Measurements from ENCODE around the gene GRB7.
"Not testable (repeated sequence)": the region's sequence is repeated elsewhere in the genome, so short reads cannot be mapped to it uniquely, and the experiment has no call there.

Gene GRB7

DNA sequence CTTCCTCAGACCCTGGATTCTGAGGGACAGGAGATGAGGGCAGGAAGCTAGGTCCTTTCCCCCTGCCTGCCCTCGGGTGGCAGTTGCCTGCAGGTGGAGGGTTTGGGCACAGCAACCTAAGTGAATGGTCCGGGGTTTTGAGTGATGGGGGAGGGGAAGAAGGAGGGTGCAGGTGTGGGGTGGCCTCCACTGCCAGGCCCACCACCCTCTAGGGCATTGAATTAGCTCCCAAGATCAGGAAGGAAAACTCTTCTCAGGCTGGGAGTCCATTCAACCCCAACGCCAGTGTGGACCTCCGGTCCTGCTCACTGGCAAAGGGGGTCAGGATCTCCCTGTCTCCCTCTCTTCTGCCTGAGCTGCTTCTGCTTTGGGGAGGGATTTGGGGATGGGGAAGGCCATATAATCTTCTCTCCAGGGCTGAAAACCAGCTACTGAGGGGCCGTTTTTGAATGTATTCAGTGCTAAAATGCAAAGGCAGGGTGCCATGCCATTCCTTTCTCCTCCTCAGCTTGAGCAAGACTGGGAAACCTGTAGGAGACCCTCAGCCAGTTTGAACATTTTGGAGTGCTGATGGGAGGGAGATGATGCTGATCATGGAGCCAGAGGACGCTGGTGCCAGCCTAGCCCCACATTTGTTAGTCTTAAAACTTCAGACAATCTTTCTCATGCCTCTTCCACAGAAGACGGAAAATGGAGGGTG lies 18.8 kb downstream of the GRB7 start:
- TF ChIP-seq, protein P1, sequence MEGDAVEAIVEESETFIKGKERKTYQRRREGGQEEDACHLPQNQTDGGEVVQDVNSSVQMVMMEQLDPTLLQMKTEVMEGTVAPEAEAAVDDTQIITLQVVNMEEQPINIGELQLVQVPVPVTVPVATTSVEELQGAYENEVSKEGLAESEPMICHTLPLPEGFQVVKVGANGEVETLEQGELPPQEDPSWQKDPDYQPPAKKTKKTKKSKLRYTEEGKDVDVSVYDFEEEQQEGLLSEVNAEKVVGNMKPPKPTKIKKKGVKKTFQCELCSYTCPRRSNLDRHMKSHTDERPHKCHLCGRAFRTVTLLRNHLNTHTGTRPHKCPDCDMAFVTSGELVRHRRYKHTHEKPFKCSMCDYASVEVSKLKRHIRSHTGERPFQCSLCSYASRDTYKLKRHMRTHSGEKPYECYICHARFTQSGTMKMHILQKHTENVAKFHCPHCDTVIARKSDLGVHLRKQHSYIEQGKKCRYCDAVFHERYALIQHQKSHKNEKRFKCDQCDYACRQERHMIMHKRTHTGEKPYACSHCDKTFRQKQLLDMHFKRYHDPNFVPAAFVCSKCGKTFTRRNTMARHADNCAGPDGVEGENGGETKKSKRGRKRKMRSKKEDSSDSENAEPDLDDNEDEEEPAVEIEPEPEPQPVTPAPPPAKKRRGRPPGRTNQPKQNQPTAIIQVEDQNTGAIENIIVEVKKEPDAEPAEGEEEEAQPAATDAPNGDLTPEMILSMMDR (conservative IDR thresholded peaks at IDR 0.05): no peak
- H3K27ac ChIP-seq: no peak overlapping the region

DNA sequence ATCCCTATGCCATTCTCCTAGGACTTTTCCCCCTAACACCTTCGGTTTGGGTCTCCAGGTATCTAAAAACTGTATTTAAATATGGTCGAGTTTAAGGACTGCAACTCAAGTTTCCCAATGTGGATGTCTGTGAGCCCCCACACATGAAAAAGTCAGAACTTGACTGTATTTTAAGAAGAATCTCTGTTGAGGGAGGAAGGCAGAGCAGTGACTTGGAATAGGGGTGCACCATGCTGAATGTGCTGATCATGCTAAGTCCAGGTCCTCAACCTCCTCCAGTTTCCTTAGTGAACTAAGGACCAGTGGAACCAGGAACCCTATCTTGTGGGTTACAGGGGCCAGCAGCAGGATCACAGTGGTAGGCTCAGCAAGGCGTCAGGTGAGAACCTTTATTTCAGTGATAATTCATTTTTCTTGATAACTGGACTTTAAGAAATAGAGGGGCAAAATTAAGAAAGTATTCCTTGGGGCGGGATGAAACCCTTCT lies 19.5 kb downstream of the GRB7 start:
- H3K27ac ChIP-seq: no peak overlapping the region
- TF ChIP-seq, protein P1 (conservative IDR thresholded peaks at IDR 0.05): no peak

DNA sequence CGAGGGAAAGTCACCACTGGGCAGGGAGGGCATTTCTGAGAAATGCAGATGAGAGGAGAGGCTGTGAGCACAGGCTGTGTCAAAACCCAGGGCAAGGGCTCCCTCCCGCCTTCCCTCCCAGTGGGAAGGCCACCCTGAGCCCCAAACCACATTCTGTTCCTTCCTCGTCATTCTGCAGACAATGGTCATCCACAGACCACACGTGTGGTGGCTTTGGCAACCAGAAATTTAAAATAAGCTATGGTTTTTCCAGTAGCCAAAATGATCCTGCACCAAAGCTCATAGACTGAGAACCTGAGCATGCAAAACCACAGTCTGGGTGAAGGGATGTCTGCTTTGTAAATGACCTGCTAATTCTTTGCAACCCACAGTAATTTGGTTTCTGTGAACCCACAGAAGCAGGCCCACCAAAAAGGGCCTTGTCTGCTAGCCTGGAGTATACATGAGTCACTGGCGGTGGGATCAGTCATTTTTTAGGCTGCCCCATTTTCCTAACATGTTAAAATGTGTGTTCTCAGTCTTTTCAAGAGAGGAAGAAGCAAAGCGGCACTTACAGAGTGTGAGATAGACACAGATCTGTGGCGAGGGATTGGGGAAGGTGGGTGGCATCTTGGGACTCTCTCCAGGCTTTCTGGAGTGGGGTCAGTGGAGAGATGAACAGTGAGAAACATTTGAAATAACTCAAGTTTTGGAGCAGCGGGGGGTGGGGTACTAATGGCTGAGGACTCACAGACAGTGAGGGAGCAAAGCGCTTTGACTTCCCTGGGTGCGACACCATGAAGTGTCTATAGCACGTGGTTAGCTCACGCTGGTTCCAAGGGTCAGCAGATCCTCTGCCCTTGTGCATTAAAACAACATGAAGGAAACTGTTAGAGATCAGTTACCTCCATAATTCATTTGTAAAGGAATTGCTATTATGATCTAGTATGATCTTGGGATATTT lies 20.5 kb downstream of the GRB7 start:
- TF ChIP-seq, protein P1 (conservative IDR thresholded peaks at IDR 0.05): no peak
- H3K27ac ChIP-seq: no peak overlapping the region

DNA sequence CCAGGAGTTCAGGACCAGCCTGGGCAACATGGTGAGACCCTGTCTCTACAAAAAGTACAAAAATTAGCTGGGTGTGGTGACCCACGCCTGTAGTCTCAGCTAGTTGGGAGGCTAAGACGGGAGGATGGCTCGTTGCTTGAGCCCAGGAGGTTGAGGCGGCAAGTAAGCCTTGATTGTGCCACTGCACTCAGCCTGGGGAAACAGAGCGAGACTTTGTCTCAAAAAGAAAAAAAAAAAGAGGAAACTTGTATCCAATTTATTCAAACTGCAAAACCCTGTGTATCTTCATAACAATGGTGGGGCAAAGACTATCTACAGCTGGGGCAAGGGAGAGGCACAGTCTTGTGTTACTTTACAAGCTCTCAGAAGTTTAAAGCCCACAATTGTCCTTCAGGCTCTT lies 21.5 kb downstream of the GRB7 start:
- TF ChIP-seq, protein P1 (conservative IDR thresholded peaks at IDR 0.05): no peak
- H3K27ac ChIP-seq: no peak overlapping the region

DNA sequence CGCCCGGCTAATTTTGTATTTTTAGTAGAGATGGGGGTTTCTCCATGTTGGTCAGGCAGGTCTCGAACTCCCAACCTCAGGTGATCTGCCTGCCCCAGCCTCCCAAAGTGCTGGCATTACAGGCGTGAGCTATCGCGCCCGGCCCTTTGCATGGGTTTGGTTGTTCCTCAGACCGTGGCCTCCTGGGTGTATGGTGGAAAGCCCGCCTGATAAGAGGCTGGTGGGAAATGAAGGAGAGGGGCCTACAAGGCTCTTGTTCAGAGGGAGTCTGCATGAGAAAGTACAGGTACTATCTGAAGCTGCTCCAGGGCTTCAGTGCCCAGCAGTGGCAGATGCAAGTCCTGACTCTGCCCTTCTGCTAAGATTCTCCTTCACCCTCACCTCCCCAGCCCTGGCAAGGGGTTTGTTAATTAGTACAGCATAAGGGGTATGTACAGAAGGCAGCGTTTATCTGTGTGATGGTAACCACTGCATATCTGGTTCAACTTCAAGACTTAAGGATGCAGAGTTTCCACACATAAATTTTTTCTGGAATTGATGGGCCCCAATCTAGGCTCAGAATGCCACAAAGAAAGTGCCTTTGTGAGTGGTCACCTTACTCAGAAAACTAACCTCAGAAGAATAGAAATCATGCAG lies 24.2 kb downstream of the GRB7 start:
- H3K27ac ChIP-seq: no peak overlapping the region
- TF ChIP-seq, protein P1 (conservative IDR thresholded peaks at IDR 0.05): no peak

DNA sequence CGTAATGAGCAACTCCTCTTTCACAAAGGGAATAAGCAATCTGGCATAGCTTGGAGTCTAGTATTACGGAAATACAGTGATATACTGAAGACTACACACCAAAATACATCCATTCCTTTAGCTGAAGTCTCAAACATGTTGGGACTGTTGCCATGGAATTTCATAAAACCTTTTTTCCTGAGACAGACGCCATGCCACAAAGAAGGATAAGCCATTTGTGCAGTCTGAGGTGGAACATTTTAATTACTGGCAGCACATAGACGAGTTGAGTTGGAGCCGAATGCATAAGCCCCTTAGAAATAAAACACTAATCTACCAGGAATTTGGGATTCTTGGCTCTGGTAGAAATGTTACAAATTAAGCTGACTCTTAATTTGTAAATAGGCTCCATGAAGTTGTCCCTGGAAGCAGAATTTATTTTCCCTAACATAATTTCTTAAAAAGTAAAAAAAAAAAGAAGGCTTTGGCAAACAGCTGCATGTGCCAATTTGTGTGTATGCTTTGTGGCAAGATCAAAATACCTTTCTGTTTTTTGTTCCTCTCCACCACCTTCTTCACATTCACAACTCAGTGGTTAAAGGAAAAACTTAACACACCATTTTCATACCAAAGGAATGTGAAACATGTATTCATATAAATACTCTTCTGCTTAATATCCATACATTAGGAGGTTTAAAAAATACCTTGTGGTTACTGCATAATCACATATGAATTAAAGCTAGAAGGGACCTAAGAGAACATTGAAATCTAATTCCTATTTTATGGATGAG lies 25.5 kb downstream of the GRB7 start:
- TF ChIP-seq, protein P1 (conservative IDR thresholded peaks at IDR 0.05): no peak
- no peak overlapping the region for H3K27ac ChIP-seq

DNA sequence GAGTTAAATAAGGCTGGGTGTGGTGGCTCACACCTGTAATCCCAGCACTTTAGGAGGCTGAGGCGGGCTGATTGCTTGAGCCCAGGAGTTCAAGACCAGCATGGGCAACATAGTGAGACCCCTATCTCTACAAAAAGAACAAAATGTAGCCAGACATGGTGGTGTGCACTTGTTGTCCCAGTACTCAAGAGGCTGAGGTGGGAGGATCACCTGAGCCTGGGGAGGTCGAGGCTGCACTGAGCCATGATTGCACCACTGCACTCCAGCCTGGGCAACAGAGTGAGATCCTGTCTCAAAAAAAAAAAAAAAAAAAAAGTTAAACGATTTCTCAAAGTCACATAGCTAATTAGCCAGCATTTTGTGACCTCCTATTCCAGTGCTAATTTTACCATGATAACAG lies 26.4 kb downstream of the GRB7 start:
- H3K27ac ChIP-seq: not testable (repeated sequence)
